Measurements from ENCODE around the gene SUFU.

The SUFU gene

DNA sequence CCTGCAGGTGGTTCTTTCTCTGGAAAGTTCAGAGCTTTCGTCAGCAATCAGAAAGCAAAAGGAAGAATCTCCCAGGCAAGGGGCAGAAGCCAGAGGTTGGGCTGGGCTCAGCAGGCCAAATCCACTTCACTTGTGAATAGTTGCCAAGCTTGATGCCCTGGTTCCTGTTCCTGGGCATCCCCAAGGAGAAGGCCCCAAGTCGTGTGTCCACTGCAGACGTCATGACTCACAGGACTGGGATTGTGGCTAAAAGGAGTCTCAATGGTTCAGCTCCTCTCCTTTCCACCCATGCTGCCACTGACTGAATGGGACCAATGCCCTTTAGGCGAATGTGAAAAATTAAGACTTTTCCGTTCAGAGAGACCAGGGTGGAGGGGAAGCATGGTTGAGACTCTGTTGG lies 101.9 kb downstream of the SUFU start:
- TF ChIP-seq POU2F2 (IDR thresholded peaks at IDR 0.05; ENCODE audit: low read depth, low read length): no peak
- no peak for TF ChIP-seq TAF1 (IDR thresholded peaks at IDR 0.05; ENCODE audit: low read depth, low read length)
- no peak for TF ChIP-seq POLR2AphosphoS5 (IDR thresholded peaks at IDR 0.05; ENCODE audit: low read depth, low read length)
- no peak for TF ChIP-seq PAX5 (IDR thresholded peaks at IDR 0.05; ENCODE audit: insufficient read depth, low read length, severe bottlenecking)
- FAIRE-seq: no peak
- no peak for DNase-seq (ENCODE audit: insufficient read length, low spot score)

GRCh38 chr10:102608487-102608886 lies 104.7 kb downstream of the SUFU start:
- no peak for TF ChIP-seq POU2F2 (IDR thresholded peaks at IDR 0.05; ENCODE audit: low read depth, low read length)
- FAIRE-seq (no peak), DNase-seq (ENCODE audit: insufficient read length, low spot score) (no peak)

GRCh38 chr10:102610441-102610887 lies 106.7 kb downstream of the SUFU start:
- FAIRE-seq (no peak), DNase-seq (ENCODE audit: insufficient read length, low spot score) (no peak)
- TF ChIP-seq TAF1 (IDR thresholded peaks at IDR 0.05; ENCODE audit: low read depth, low read length) (no peak), POU2F2 (IDR thresholded peaks at IDR 0.05; ENCODE audit: low read depth, low read length) (no peak), POLR2AphosphoS5 (IDR thresholded peaks at IDR 0.05; ENCODE audit: low read depth, low read length) (no peak), SPI1 (IDR thresholded peaks at IDR 0.05; ENCODE audit: low read depth, low read length) (no peak), PAX5 (IDR thresholded peaks at IDR 0.05; ENCODE audit: insufficient read depth, low read length, severe bottlenecking) (no peak), POLR2A (IDR thresholded peaks at IDR 0.05; ENCODE audit: low read depth, low read length) (no peak)

GRCh38 chr10:102611514-102612087 lies 107.8 kb downstream of the SUFU start:
- TF ChIP-seq POLR2A (IDR thresholded peaks at IDR 0.05; ENCODE audit: low read depth, low read length) (no peak), POU2F2 (IDR thresholded peaks at IDR 0.05; ENCODE audit: low read depth, low read length) (no peak), POLR2AphosphoS5 (IDR thresholded peaks at IDR 0.05; ENCODE audit: low read depth, low read length) (no peak), TAF1 (IDR thresholded peaks at IDR 0.05; ENCODE audit: low read depth, low read length) (no peak), PAX5 (IDR thresholded peaks at IDR 0.05; ENCODE audit: insufficient read depth, low read length, severe bottlenecking) (no peak), SPI1 (IDR thresholded peaks at IDR 0.05; ENCODE audit: low read depth, low read length) (no peak)
- DNase-seq (ENCODE audit: insufficient read length, low spot score) (no peak), FAIRE-seq (no peak)

- DNase-seq (ENCODE audit: insufficient read length, low spot score) (no peak), FAIRE-seq (no peak)
- TF ChIP-seq PAX5 (IDR thresholded peaks at IDR 0.05; ENCODE audit: insufficient read depth, low read length, severe bottlenecking) (no peak), POLR2A (IDR thresholded peaks at IDR 0.05; ENCODE audit: low read depth, low read length) (no peak), TAF1 (IDR thresholded peaks at IDR 0.05; ENCODE audit: low read depth, low read length) (no peak), POU2F2 (IDR thresholded peaks at IDR 0.05; ENCODE audit: low read depth, low read length) (no peak), POLR2AphosphoS5 (IDR thresholded peaks at IDR 0.05; ENCODE audit: low read depth, low read length) (no peak), SPI1 (IDR thresholded peaks at IDR 0.05; ENCODE audit: low read depth, low read length) (no peak)
Measured at GRCh38 chr10:102612964-102613275, 109.1 kb downstream of the SUFU start.

GRCh38 chr10:102613286-102613685 lies 109.5 kb downstream of the SUFU start:
- FAIRE-seq (no peak), DNase-seq (ENCODE audit: insufficient read length, low spot score) (no peak)
- TF ChIP-seq POU2F2 (IDR thresholded peaks at IDR 0.05; ENCODE audit: low read depth, low read length): no peak
- TF ChIP-seq POLR2A (IDR thresholded peaks at IDR 0.05; ENCODE audit: low read depth, low read length): no peak
- no peak for TF ChIP-seq PAX5 (IDR thresholded peaks at IDR 0.05; ENCODE audit: insufficient read depth, low read length, severe bottlenecking)
- TF ChIP-seq POLR2AphosphoS5 (IDR thresholded peaks at IDR 0.05; ENCODE audit: low read depth, low read length): no peak
- no peak for TF ChIP-seq SPI1 (IDR thresholded peaks at IDR 0.05; ENCODE audit: low read depth, low read length)
- no peak for TF ChIP-seq TAF1 (IDR thresholded peaks at IDR 0.05; ENCODE audit: low read depth, low read length)

DNA sequence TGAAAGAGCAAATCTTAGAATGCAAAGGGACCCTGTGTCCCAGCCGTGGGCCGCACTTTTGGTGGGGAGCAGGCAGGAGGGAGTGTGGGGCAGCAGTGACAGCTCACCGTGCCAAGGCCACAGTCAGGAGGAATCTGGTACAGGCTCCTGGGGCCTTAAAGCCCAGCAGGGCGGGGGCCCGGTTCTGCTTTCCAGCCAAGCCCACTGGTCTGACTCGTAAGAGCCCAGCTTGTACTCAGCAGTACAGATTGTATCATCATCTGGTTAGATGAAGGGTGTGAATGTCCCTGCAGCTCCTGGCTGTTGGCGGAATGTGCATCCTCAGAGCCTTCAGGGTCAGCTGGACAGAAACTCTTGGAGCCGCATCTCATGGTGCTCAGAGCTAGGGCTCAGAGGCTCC lies 110.0 kb downstream of the SUFU start:
- DNase-seq (ENCODE audit: insufficient read length, low spot score): no peak
- TF ChIP-seq POLR2A (IDR thresholded peaks at IDR 0.05; ENCODE audit: low read depth, low read length) (no peak), POU2F2 (IDR thresholded peaks at IDR 0.05; ENCODE audit: low read depth, low read length) (no peak), SPI1 (IDR thresholded peaks at IDR 0.05; ENCODE audit: low read depth, low read length) (no peak)
- FAIRE-seq: no peak

DNA sequence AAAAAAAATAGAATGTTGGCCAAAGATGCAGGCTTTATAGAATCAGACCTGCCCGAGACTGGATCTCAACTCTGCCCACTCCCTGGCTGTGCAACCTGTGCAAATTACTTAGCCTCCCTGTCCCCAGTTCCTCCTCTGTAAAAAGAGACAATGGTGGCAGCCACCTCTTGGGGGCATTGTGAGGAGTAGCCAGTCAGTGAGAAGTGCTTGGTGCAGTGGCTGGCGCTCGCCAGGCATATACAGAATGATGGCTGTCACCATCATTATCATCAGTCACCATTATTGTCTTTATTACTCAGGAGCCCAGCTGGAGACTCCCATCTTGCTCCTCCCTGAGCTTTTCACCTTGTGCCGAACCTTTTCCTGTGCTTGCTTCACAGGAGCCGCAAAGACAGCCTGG lies 111.1 kb downstream of the SUFU start:
- DNase-seq (ENCODE audit: insufficient read length, low spot score) (no peak), FAIRE-seq (no peak)
- no peak for TF ChIP-seq SPI1 (IDR thresholded peaks at IDR 0.05; ENCODE audit: low read depth, low read length)

GRCh38 chr10:102615361-102615760 lies 111.6 kb downstream of the SUFU start:
- peak; percentile 48 for DNase-seq (ENCODE audit: insufficient read length, low spot score)
- FAIRE-seq: no peak
- no peak for TF ChIP-seq POU2F2 (IDR thresholded peaks at IDR 0.05; ENCODE audit: low read depth, low read length)
- TF ChIP-seq POLR2AphosphoS5 (IDR thresholded peaks at IDR 0.05; ENCODE audit: low read depth, low read length): no peak
- no peak for TF ChIP-seq TAF1 (IDR thresholded peaks at IDR 0.05; ENCODE audit: low read depth, low read length)
- TF ChIP-seq POLR2A (IDR thresholded peaks at IDR 0.05; ENCODE audit: low read depth, low read length): no peak
- no peak for TF ChIP-seq SPI1 (IDR thresholded peaks at IDR 0.05; ENCODE audit: low read depth, low read length)
- no peak for TF ChIP-seq PAX5 (IDR thresholded peaks at IDR 0.05; ENCODE audit: insufficient read depth, low read length, severe bottlenecking)

GRCh38 chr10:102616066-102616770 lies 112.4 kb downstream of the SUFU start:
- DNase-seq (ENCODE audit: insufficient read length, low spot score) (peak; percentile 64), FAIRE-seq (peak; percentile 88)
- 0 out of 2 replicates have a peak, but pooled peaks have one; percentile 15 for TF ChIP-seq SPI1 (IDR thresholded peaks at IDR 0.05; ENCODE audit: low read depth, low read length)
- no peak for TF ChIP-seq POU2F2 (IDR thresholded peaks at IDR 0.05; ENCODE audit: low read depth, low read length)

- FAIRE-seq (no peak), DNase-seq (ENCODE audit: insufficient read length, low spot score) (no peak)
- no peak for TF ChIP-seq SPI1 (IDR thresholded peaks at IDR 0.05; ENCODE audit: low read depth, low read length)
- TF ChIP-seq POLR2AphosphoS5 (IDR thresholded peaks at IDR 0.05; ENCODE audit: low read depth, low read length): no peak
- no peak for TF ChIP-seq PAX5 (IDR thresholded peaks at IDR 0.05; ENCODE audit: insufficient read depth, low read length, severe bottlenecking)
- TF ChIP-seq POLR2A (IDR thresholded peaks at IDR 0.05; ENCODE audit: low read depth, low read length): no peak
- no peak for TF ChIP-seq POU2F2 (IDR thresholded peaks at IDR 0.05; ENCODE audit: low read depth, low read length)
- no peak for TF ChIP-seq TAF1 (IDR thresholded peaks at IDR 0.05; ENCODE audit: low read depth, low read length)
Measured at GRCh38 chr10:102617041-102617440, 113.3 kb downstream of the SUFU start.

All from GM12891 (cell line).